HG02623 (cell line): ENCODE results near the gene SLC51A.

ENCODE experiments used
- ATAC-seq: cut with Tn5 transposase; IDR thresholded peaks from one replicate; pipeline ENCODE4 v1.9.1; 2021; ENCODE audit warnings: moderate library complexity; ENCODE audit not compliant: unreplicated experiment

Gene SLC51A

DNA sequence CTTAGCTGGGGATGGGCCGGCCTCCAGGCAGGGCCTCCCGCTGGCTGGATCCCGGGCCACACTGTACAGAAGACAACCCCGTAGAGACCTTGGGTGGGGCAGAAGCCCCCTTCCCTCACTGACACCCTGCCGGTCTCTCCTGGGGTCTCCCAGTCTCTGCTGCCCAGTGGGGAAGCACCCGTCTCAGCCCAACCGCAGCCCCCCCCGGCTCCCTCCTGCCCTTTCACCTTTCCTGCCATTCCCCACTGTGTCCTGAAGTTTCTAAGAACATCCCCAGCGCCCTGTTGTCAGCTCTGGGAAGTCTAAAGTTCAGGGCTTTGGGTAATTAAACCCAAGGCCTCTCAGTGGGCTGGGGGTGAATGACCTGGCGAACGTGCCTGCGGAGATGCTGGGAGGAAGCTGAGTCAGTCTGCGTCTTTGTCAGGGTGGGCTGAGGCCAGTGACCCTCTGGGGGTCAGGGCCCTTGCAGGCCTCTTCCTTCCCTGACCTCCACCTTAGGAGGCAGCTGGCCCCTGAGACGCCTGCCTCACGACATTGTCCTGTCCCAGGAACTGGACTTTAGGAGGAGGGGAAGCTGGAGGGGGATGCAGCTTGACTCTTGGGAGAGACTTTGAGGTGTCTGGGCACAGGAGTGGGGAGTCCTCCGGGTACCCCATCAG lies 1.4 kb upstream of the SLC51A start:
- no peak for ATAC-seq

DNA sequence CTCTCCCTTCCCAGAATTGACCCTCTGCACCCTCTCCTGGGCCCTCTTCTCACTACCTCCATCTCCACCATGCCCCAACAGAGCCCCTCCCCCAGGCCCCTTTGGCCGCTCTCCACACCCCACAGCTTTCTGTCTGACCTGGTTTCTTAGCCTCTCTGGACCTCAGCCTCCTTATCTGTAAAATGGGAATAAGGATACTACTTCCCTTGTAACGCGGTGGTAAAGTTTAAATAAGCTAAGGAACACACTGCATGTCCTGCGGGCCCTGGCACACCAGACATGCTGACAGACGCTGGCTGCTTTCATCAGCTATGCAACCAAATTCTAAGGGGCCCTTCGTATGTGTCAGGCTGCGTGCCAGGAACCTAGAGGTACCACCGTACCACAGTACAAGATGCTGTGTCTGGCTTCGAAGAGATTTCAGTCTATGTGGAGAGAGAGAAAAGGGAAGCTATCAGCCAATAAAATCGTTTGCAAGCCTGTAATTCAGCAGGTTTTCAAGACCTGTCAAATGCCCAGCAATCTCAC lies 777 bp upstream of the SLC51A start:
- no peak for ATAC-seq

DNA sequence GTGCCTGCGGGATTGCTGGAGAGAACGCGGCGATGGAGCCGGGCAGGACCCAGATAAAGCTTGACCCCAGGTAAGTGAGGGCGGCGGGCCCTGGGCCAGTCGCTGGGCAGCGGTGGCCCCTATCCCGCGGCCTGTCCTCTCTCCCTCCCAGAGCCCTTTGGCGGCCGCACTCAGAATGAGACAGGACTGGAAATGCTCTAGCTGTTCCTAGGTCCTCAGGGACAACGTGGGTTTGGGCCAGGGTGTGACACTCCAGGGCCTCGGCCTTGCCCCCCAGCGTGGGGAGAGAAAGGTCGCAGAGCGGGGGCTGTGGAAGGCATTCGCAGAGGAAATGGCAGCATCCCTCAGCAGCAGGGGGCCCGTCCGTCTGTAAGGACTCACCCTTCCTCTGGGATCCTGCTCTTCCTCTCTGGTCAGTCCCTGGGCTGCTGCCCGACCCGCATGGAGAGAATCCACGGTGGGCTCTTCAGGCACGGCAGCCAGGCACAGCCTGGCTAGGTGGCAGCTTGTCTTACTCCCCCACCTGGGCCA lies 412 bp downstream of the SLC51A start:
- no peak for ATAC-seq

DNA sequence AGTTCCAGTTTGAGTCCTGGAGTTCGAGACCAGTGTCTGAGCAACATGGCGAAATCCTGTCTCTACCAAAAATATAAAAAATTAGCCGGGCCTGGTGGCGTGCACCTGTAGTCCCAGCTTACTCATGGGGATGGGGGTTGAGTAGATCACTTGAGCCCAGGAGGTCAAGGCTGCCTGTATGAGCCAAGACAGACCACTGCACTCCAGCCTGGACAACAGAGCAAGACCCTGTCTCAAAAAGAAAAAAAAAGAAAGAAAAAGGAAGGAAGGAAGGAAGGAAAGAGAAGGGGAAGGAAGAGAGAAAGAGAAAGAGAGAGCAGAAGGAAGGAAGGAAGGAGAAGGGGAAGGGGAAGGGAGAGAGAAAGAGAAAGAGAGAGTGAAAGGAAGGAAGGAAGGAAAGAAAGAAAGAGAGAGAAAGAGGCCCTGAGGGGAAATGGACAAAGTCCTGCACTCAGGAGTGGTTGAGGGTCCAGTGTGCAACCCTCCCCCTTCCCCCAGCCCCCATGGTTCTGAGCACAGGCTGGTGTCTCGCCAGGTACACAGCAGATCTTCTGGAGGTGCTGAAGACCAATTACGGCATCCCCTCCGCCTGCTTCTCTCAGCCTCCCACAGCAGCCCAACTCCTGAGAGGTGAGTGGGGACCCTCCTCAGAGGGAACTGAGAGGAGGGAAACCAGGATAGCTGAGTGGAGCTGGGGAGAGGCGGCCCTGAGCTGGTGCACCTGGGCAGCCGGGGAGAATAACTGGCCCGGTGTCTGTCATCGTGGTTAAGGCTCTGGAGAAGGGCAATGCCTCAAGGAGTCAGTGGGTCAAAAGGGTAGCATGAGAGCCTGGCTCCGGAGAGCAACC lies 1.2 kb downstream of the SLC51A start:
- no peak for ATAC-seq

DNA sequence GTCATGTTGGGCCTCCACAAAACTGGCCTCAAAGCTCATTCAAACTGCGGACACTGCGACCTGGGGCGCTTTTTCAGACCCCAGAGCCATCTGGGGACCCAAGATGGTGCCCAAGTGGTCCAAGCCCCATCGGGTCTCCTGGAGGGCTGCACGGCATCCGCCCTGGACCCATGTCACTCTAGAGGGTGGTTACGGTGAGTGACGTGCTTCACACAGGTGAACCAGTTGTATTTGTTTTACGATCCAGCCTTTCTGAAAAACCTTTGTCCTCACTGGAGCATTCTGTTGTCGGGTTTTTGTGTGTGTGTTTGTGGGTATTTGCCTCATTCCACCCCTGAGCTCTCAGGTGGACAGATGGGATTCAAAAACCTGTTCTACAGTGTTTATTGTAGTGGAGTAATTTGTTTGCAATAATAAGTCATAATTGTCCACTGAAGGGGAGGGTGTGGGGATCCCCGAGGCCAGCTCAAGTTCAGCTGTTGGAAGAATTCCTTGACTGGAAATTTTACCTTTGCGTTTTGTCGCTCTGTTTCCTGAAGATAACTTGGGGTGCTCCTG lies 1.9 kb downstream of the SLC51A start:
- ATAC-seq = no peak

DNA sequence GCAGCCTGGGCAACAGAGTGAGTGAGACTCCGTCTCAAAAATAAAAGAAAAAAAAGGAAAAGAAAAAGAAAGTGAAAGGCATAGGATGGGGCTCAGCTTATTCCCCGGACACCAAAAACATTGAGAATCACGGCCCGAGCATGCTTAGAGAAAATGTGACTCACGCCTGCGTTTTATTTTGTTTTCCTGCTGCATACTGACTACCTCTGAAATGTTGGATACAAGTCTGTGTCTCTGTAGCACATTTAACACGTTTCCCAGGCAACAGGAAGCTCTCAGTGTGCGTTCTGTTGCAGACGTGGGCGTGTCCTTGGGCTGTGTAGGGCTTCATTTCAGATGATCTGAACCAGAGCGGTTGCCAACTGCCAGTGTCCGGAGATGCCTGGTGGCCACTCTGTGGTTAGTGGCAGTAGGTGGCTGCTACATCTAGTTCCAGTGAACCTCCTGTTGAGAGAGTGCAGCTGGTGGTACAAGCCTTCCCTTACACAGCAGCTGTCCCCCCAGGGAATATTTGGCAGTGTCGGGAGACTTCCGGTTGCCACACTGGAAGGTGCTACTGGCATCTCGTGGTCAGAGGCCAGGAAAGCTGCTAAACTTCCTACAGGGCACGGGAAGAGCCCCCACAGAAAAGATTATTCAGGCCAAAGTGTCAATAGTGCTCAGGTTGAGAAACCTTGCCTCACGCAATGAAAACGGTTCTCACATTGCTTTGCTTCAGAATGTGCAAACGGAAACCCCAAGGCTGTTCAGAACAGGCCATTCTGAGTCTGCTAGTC lies 3.0 kb downstream of the SLC51A start:
- peak; percentile 52 for ATAC-seq

DNA sequence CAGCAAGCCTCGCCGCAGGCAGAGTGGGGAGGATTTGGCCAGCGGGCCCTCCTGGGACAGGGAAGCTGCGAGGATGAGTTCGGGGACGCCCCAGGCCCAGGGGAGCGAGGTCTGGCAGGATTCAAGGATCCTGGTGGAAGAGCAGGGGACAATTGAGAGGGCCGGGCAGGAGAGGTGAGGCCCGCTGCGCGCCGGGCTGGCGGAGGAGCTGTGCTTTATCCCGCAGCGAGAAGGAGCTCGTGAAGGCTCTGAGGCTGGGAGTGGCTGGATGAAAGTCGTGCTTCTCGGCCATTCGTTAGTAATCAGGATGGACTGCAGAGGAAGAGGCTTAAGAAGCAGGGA lies 3.6 kb downstream of the SLC51A start:
- ATAC-seq = no peak

DNA sequence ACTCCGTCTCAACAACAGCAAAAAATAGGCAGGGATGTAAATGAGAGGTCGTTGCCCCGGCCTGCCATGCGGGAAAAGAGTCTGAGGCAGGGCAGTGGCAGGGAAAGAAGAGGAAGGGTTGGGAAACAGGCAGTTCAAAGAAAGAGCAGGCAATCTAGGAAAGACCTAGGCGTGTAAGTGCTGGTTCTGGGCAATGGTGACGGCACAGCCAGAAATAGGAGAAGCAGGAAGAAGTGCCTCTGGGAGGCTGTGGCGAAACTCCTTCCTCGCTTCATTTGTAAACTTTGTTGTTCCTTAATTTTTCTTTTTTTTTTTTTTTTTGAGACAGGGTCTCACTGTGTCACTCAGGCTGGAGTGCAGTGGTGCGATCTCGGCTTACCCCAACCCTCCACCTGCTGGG lies 4.3 kb downstream of the SLC51A start:
- no peak for ATAC-seq

DNA sequence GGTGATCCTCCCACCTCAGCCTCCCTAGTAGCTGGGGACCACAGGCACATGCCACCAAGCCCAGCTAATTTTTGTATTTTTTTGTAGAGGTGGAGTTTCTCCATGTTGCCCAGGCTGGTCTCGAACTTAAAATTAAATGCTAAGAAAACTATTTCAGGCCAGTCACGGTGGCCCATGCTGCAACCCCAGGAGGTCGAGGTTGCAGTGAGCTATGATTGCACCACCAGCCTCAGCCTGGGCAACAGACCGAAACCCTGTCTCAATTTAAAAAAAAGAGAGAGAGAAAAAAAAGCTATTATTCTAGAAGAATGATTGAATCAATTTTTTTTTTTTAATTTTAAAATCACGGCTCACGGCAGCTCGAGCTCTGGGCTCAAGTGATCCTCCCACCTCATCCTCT lies 4.7 kb downstream of the SLC51A start:
- no peak for ATAC-seq

DNA sequence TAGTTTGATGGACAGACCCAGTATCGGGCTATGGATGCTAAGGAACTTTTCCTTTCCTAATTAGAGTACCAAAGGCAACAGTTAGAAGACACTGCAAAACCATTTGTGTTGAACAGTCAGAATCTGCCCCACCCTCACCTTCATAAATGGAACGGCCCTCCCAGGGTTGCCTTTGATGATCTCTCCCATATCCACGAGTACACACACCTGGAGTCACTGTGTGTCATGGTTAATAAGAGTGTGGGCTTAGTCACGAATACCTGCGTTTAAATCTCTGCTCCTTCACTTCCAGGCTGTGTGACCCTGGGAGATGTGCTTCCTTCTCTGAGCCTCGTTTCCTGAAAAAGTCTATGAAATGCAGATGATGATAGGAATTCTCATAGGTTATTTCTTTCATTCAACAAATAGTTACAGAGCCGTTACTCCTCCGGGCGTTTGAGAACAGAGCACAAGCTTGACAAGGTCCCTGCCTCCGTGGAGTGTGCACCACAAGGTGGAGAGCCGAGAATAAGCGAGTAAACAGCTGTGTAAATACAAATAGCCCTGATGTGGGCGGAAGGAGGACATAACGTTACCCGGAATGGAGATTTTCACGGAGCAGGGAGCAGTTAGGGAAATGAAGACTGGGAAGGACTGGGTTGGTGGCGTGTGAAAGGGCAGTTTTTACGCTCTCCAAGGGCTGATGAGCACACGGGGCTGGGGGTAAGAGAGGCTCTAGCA lies 6.7 kb downstream of the SLC51A start:
- ATAC-seq = no peak

DNA sequence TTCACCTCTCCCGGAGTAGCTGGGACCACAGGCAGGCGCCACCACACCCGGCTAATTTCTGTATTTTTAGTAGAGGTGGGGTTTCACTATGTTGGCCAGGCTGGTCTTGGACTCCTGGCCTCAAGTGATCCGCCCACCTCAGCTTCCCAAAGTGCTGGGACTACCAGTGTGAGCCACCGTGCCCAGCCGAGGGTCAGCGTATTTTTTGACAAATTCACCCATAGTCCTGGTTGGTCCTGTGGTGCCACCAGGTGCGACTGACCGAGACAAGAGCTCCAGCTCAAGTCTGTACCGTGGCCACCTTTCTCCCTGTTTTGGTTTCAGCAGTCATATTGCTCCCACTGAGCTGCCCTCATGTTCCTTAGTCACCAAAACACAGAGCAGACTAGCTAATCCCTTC lies 8.8 kb downstream of the SLC51A start:
- no peak for ATAC-seq

DNA sequence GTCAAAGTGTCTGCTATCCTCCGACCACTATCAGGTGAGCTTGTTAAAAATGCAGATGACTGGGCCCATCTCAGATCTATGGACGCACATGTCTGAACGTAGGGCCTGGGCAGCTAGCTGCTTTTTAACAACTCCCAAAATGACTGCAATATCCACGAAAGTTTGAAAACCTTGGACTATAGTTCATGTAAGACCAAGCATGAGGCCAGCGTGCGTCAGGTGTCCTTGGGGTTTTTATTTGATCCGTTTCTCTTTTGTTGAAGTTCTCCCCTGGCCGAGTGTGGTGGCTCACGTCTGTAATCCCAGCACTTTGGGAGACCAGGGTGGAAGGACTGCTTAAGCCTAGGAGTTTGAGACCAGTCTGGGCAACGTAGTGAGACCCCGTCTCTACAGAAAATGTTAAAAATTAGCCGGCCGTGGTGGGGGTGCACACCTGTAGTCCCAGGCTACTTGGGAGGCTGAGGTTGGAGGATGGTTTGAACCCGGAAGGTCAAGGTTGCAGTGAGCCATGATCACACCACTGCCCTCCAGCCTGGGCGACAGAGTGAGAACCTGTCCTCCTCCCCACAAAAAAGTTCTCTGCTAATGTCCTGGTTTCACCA lies 9.5 kb downstream of the SLC51A start:
- no peak for ATAC-seq

DNA sequence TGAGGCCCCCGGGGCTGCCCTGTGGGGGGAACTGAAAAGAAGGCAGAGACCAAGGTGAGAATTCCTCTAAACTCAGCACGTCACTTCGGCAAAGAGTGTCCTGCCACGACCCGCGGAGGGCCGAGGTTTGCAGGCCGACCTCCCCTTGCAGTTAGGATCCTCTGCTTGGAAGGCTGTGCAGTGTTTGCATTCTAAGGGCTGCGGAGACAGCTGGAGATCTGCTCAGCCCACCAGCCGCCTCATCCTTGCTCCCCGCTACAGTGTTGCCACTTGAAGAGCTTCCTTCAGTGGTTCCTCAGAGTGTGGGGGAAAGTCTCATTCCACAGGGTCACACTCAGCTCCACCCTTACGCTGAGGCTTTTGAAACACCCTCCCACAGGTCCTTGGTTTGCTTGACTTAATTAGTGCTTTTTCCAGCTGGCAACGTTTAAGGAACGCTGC lies 10.8 kb downstream of the SLC51A start:
- ATAC-seq = no peak

DNA sequence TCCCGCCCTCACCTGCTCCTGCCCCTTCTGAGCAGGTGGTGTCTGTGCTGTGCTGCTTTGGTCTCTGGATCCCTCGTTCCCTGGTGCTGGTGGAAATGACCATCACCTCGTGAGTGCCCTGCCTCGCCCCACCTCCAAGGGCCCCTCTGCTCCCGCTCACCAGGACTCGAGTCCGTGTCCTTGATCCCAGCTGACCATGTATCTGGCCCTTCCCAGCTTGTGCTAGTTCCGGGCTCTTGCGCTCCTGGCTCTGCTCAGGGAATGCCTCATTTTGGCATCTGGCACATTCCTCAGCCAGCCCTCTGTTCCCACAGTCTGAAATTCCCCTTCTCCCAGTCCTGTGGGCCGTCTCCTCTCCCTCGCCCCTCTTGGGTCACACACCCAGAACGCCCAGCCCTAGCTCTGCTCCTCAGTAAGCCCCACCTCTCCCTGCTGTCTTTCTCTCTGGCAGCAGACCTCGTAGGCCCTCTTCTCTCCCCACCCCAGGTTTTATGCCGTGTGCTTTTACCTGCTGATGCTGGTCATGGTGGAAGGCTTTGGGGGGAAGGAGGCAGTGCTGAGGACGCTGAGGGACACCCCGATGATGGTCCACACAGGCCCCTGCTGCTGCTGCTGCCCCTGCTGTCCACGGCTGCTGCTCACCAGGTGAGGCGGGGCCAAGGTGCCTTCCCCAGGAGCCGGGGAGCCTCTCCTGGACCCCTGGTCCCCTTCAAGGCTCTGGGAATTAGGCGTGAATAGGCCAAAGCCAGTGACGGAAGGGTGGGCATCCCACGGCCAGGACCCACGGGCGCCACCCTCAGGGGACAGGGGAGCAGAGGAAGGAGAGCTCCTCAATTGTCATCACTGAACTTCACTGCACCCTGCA lies 11.5 kb downstream of the SLC51A start:
- no peak for ATAC-seq

DNA sequence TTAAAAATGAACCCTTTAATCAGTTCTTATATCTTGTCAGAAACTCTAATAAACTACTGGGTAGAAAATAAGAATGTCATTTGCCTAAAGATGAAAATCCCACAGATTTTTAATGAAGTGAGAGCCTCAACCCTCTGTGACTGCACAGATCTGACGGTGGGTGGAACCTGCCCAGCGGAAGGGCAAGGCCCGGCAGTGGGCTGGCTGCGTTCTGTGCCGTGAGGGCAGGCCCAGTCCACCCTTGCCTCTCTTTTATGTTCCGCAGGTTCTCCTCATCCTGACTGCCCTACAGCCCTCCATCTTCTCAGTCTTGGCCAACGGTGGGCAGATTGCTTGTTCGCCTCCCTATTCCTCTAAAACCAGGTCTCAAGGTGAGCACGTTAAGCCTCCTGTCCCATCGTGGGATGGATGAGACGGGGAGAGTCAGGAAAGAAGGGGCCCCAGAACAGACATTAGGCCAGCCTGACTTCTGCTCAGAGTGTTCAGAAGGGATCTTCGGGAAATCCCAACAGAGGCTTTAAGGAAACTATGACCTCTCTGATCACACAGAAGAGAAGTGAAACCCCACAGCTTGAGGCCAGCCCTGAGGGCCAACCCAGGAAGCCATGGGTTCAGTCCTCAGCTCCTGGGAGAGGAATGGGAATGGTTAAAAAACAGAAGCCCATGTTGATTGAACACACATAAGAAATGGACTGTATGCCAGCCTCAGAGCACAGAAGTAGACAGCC lies 16.0 kb downstream of the SLC51A start:
- ATAC-seq = peak; percentile 51

DNA sequence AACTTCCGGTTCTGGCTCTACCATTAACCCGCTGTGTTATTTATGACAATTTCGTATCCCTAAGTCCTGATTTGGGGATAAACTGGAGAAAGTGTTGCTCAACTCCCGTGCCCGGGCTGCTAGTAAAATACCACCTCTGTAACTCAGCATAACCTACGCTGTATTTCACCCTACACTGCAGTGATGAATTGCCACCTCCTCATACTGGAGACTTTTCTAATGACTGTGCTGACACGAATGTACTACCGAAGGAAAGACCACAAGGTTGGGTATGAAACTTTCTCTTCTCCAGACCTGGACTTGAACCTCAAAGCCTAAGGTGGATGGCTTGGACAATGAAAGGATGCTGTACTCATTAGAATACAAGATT lies 16.5 kb downstream of the SLC51A start:
- ATAC-seq = no peak

DNA sequence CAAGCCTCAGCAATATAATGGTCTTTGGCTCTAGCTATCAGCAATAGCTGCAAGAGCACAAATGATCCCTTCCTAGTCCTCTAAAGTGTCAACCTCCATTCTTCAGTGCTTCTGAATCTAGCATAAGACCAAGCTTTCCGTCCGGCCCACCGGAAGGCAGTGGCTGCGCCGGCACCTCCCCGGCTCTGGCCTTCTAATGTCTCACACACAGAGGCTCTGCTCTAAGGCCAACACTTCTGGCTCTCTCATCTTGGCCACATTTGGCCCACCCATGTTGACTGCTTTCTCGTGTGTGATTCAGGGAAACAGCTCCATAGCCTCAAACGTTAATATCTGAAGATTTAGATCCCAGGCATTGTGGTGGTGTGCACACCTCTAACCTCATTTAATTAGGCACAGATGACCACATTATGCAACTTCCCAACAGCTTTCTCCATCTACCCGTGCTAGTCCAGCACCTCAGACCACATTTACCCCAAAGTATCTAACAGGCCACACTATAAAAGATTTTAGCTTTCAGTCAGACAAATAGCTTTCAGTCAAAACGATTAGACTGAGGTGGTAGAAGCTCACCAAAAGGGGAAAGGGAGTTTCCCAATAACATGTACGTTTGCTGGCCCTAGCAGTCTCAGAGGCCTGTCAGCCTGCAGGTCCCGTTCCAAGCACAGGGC lies 19.3 kb downstream of the SLC51A start:
- no peak for ATAC-seq

DNA sequence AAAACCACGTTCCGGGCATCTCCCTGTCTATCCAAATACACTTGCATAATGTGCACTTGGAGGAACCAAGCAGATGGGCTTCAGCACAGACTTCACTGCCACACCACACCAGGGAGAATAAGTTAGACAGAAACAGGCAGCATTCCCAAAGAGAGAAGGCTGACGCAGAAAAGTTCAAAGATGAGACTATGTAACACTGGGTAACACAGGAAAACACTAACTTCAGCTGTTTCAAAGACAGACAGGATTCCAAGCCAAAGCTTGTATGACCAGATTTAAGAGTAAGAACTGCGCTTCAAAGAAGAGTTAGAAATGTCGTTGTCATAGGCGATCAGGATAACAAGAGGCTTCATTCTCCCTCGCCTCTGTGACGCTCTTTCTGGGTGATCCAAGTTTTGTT lies 19.9 kb downstream of the SLC51A start:
- ATAC-seq = no peak
